Hepatocyte (in vitro differentiated cells): Measurements from ENCODE around the gene SHF. TPM values are rescaled to one million over a fixed set of nuclear protein-coding genes. Genes with fewer than 3 reads are reported as not detected.

Experiments used
- DNase-seq: peaks from one replicate; pipeline ENCODE4 v3.0.0-alpha.2; 2016; ENCODE audit warnings: low spot score
- H2AFZ ChIP-seq: fragments of 200-600 bp; sonication (generic); 2 replicates; pipeline ENCODE4 v1.6.0; 2016; ENCODE audit warnings: antibody characterized with exemption, mild to moderate bottlenecking
- H3K27ac ChIP-seq: fragments of 200-600 bp; sonication (generic); 2 replicates; pipeline ENCODE4 v1.5.1; 2016; ENCODE audit warnings: mild to moderate bottlenecking
- H3K27me3 ChIP-seq: fragments of 200-600 bp; sonication (generic); 2 replicates; pipeline ENCODE4 v1.6.1; 2016
- H3K36me3 ChIP-seq: fragments of 200-600 bp; sonication (generic); replicated peaks from 2 replicates; pipeline ENCODE4 v1.5.1; 2016; ENCODE audit warnings: low read depth; ENCODE audit not compliant: insufficient read depth
- H3K4me1 ChIP-seq: fragments of 200-600 bp; sonication (generic); 2 replicates; pipeline ENCODE4 v1.5.1; 2016; ENCODE audit warnings: mild to moderate bottlenecking, moderate library complexity; ENCODE audit not compliant: insufficient read depth
- H3K4me2 ChIP-seq: fragments of 200-600 bp; sonication (generic); 2 replicates; pipeline ENCODE4 v1.6.0; 2016
- H3K4me3 ChIP-seq: fragments of 200-600 bp; sonication (generic); 2 replicates; pipeline ENCODE4 v1.5.1; 2016; ENCODE audit warnings: mild to moderate bottlenecking
- H3K79me2 ChIP-seq: fragments of 200-600 bp; sonication (generic); 2 replicates; pipeline ENCODE4 v1.6.0; 2017; ENCODE audit warnings: mild to moderate bottlenecking
- H3K9me2 ChIP-seq: fragments of 200-600 bp; sonication (generic); replicated peaks from 2 replicates; pipeline ENCODE4 v1.6.0; 2017; ENCODE audit warnings: mild to moderate bottlenecking; ENCODE audit not compliant: insufficient read depth
- H3K9me3 ChIP-seq: fragments of 200-600 bp; sonication (generic); 2 replicates; pipeline ENCODE4 v1.5.1; 2016; ENCODE audit warnings: low read depth, mild to moderate bottlenecking
- H4K20me1 ChIP-seq: fragments of 200-600 bp; sonication (generic); 2 replicates; pipeline ENCODE4 v1.6.0; 2016; ENCODE audit warnings: mild to moderate bottlenecking; ENCODE audit not compliant: insufficient read depth, poor library complexity, severe bottlenecking
- CTCF ChIP-seq: fragments of 200-600 bp; sonication (generic); IDR thresholded peaks from 2 replicates; pipeline ENCODE4 v1.5.1; 2016; ENCODE audit warnings: antibody characterized with exemption, mild to moderate bottlenecking; ENCODE audit not compliant: poor library complexity
- EZH2 ChIP-seq: fragments of 200-600 bp; sonication (generic); IDR thresholded peaks from 2 replicates; pipeline ENCODE4 v1.6.1; 2016; ENCODE audit warnings: antibody characterized with exemption, mild to moderate bottlenecking, borderline replicate concordance
- EZH2phosphoT487 ChIP-seq: fragments of 200-600 bp; sonication (generic); IDR thresholded peaks from one replicate; pipeline ENCODE4 v1.6.1; 2018; ENCODE audit warnings: antibody characterized with exemption, mild to moderate bottlenecking, low read depth, moderate library complexity; ENCODE audit not compliant: unreplicated experiment, severe bottlenecking
- WGBS: methylation state at CpG from one replicate; pipeline ENCODE4 v1.1.6; 2016; ENCODE audit warnings: low lambda C conversion rate; ENCODE audit errors: missing lambda C conversion rate; 5-methylcytosine and 5-hydroxymethylcytosine counted together
- polyA plus RNA-seq: library from polyadenylated mRNA; unstranded; fragments of >200 nt; fragmentation: Nextera tagmentation; extraction: Ambion mirVana; gene quantifications from 2 replicates; pipeline ENCODE4 v1.2.1, GENCODE V29; 2016
- total RNA-seq: library from RNA; depleted of rRNA; stranded (reverse); fragments of >200 nt; gene quantifications from 2 replicates; pipeline ENCODE4 v1.2.3, GENCODE V29; 2014

Gene SHF
- total and polyA plus RNA-seq, 2 experiments from 2014 or later = 13.3 to 15.0 TPM

GRCh38 chr15:45198337-45199135, 10.8 kb upstream of the SHF start:
- H3K27me3 ChIP-seq = no peaks in the 10 kb centered on the region
- peak overlapping the region; percentile 99 for H3K27ac ChIP-seq
- H3K4me2 ChIP-seq = peak overlapping the region; percentile 84
- TF ChIP-seq EZH2phosphoT487 (no peak), CTCF (peak; percentile 80), EZH2 (no peak)
- H3K36me3 ChIP-seq = no peaks in the 10 kb centered on the region
- H3K4me1 ChIP-seq = peaks cover 4% of the 10 kb centered on the region
- H3K9me2 ChIP-seq = no peaks in the 10 kb centered on the region
- peak overlapping the region; percentile 64 for H2AFZ ChIP-seq
- peak; percentile 97 for DNase-seq
- H4K20me1 ChIP-seq = no peaks in the 10 kb centered on the region
- H3K79me2 ChIP-seq = no peaks in the 10 kb centered on the region
- no peaks in the 10 kb centered on the region for H3K9me3 ChIP-seq
- 2% methylated on average over 42 of the region's 42 CpGs for WGBS
- H3K4me3 ChIP-seq = peak overlapping the region; percentile 48

GRCh38 chr15:45197512-45197911, 9.7 kb upstream of the SHF start:
- Histone ChIP-seq H3K9me2 (no peaks in the 10 kb centered on the region), H3K79me2 (no peaks in the 10 kb centered on the region), H3K36me3 (no peaks in the 10 kb centered on the region), H4K20me1 (no peaks in the 10 kb centered on the region), H3K4me3 (no peak overlapping the region), H3K4me2 (peak overlapping the region; percentile 65), H3K27ac (peak overlapping the region; percentile 99), H2AFZ (no peak overlapping the region), H3K27me3 (no peaks in the 10 kb centered on the region), H3K4me1 (peaks cover 4% of the 10 kb centered on the region), H3K9me3 (no peaks in the 10 kb centered on the region)
- WGBS = 90% methylated on average over 3 of the region's 3 CpGs
- DNase-seq = no peak
- no peak for TF ChIP-seq CTCF
- no peak for TF ChIP-seq EZH2phosphoT487
- TF ChIP-seq EZH2 = no peak

- no peaks in the 10 kb centered on the region for H3K27me3 ChIP-seq
- H3K4me3 ChIP-seq = peak overlapping the region; percentile 68
- WGBS = no CpG with 5 or more reads among the region's 43 CpGs
- no peaks in the 10 kb centered on the region for H3K36me3 ChIP-seq
- peak overlapping the region; percentile 60 for H2AFZ ChIP-seq
- no peak for TF ChIP-seq EZH2
- no peak for TF ChIP-seq EZH2phosphoT487
- no peak for TF ChIP-seq CTCF
- DNase-seq = no peak
- H3K4me2 ChIP-seq = peak overlapping the region; percentile 94
- H3K4me1 ChIP-seq = peaks cover 20% of the 10 kb centered on the region
- H3K79me2 ChIP-seq = peaks cover 41% of the 10 kb centered on the region
- H3K9me3 ChIP-seq = no peaks in the 10 kb centered on the region
- no peaks in the 10 kb centered on the region for H3K9me2 ChIP-seq
- H3K27ac ChIP-seq = peak overlapping the region; percentile 53
- no peaks in the 10 kb centered on the region for H4K20me1 ChIP-seq
These were observed 230 bp downstream of the SHF start for GRCh38 chr15:45187578-45187893.
